CD4-positive, alpha-beta T cell treated with Interleukin-4 for 1 hour (primary cell): Measurements from ENCODE around the gene PKIB.
A peak's percentile ranks its signal among the peaks of the same experiment; 100 is the strongest.

Experiments used
- DNase-seq, 2 donors: peaks; one replicate each; pipeline ENCODE4 v3.0.0-alpha.2; 2020 to 2022

Gene PKIB

DNA sequence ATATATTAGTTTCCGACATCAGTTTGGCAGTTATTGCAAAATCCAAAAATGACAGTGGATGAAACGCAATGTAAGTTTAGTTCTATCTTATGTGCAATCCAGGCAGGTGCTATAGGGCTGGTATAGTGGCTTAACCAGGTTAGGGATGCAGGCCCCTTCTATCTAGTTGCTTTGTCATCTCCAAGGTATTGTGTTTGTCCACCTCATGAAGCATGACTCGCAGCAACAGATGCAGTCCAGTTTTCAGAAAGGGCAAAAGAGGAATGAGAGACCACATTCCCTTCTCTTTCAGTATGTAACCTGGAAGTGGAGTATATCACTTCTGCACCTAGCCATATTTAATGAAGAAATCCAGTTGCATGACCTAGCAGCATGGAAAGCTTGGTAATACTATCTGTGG, 59.7 kb downstream of the PKIB start:
- no peak for DNase-seq

DNA sequence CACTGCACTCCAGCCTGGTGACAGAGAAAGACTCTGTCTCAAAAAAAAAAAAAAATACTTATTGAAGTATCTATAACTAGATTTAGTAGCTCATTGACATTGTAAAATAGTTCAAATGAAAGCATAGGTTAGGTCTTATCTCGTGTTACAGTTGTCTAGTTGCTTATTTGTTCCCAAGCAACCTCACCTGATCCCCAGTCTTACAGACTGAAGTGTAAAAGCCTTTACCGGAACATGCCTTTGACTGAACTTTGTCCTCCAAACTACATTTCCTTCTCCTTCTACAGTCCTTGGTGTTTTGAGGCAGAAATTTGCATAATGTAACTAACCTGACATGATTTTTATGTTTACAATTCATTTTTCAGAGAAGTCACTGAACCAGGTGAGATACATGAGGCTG, 61.0 kb downstream of the PKIB start:
- DNase-seq = no peak

DNA sequence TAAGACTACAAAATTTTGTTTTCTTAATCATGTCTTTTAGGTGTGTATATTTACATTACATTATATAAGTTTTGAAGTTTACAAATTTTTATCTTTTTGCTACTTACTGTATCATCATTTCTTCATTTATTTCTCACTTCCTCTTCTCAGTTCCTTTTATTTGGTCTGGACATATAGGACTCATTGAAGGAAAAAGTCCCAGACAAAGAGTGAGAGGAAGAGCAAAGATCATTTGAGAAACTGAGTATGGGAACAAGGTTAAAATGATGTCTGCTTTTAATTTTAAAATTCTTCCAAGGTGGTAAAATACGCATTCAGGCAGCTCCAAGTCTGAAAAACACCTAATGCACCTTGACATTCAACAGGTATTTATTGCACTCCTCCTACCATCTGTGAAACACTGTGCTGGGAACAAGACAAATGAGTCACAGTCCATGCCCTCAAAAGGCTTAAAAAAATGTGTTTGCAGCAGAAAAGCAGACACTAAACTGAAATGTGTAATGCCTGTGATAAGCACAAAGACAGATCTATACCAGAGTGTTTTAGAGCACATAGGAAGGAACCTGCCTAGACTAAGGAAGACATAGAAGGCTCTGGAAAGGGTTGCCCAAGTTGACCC, 63.2 kb downstream of the PKIB start:
- no peak for DNase-seq

DNA sequence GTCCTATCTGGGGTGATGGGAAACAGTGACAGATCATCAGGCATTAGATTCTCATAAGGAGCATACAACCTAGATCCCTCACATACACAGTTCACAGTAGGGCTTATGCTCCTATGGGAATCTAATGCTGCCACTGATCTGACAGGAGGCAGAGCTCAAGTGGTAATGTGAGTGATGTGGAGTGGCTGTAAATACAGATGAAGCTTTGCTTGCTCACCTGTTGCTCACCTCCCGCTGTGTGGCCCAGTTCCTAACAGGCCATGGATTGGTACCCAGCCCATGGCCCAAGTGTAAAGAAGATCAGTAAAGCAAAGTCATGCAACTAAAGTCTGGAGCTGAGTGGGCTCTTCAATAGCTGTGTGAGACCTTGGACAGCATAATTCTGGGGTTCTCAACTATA, 65.9 kb downstream of the PKIB start:
- DNase-seq = no peak

DNA sequence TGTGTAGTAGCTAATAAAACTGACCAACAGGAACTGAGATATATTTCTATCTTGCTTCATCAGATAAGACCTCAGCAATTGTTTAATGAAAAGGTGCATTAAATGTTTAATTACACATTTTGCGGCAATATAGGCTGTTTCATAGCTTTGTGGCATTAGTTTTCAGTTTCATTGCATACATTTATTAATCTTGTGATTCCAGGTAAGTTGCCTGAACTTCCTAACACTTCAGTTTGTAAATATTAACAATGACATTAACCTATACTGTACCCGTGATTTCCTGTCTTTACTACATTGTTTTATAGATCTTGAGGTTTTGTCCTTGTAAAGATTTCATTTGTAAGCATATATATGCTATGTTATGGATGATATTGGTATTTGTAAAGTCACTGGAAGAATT, 66.5 kb downstream of the PKIB start:
- no peak for DNase-seq

DNA sequence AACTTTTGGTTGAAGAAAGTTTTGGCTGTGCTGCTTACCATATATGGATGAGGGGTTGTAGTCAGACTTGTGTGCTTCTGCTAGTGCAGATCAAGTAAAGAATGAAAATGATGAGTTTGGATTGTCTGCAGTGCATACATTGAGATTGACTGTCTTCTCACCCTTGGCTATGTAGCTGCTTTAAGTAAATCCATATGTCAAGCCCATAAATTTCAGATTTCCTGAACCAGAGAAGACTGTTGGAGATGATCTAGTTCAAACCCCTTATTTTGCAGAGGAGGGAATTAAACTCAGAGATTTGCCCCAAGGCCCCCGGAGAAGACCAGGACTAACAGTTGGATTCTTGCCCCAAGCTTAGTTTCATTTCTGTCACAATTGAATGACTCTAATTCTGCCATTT, 67.2 kb downstream of the PKIB start:
- DNase-seq = no peak

DNA sequence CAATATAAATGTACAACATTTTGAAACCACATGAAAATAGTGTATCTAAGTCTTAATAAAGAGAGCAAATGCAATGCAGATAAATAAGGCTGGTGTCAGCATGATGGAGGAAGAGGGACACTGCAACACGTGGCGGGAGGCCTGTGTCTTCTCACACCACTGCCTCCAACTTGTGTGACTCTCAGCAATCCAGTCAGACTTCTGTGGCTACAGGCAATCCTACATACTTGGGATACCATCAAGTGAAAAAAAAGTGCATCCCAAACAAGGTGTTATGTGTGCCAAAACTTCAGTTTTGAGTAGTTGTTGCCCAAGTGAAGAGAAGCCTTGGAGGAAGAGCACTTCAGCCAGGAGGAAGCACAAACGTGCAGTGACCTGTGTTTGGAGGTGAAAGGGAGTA, 68.6 kb downstream of the PKIB start:
- no peak for DNase-seq

DNA sequence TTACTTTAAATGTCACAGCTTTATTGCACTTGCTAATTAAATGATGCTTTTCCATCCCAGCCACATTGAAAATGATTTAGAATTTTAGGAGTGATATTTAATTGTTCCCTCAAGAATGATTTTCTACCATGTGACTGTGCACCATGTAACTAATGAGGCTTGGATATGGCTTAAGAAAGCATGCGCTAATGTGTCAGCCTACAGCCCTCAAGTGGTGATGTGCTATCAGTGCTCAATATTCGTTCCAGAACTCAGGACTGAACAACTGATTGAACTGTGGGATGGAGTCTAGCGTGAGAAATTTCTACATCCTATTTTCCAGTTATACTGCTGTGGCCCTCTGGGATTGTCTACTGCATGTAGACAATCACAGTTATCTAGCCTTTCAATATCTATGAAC, 71.5 kb downstream of the PKIB start:
- DNase-seq = no peak

DNA sequence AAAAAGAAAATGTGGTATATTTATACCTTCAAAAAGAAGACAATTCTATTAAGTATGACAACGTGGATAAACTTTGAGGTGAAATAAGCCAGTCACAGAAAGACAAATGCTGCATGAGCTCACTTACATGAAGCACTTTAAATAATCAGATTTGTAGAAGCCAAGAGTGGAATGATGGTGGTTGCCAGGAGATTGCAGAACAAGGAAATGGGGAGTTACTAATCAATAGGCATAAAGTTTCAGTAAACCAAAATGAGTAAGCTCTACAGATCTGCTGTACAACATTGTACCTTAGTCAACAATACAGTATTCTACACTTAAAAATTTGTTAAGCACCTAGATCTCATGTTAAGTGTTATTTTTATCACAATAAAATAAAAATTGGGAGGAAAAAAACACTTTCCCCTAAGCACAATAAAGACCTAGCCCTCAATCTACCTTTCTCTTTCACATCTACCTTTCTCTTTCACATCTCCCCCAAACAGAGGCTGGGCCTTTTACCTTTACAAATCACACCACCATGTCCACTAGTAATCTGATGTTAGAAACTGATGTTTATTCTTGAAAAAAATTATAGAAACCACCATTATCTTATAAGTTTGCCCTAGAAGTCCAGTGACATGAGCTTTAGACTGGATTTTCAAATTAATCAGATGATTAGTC, 73.9 kb downstream of the PKIB start:
- no peak for DNase-seq

DNA sequence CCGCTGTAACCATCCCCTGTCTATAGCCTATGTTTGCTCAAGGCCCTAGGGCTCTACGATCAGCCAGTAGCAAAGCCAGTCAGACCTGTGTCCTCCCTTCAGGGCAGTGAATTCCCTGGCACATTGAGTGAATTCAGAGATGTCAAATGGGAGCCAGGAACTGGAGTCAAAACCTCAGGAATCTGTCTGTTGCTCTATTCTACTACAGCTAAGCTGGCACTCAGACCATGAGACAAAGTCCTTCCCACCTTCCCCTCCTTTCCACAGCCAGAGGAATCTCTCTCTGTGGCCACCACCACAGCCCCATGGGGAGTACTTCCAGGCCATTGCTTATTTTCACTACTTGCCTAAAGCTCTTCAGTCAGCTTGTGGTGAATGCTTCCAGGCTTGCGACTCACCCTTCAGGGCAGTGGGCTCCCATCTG, 82.0 kb downstream of the PKIB start:
- no peak for DNase-seq

DNA sequence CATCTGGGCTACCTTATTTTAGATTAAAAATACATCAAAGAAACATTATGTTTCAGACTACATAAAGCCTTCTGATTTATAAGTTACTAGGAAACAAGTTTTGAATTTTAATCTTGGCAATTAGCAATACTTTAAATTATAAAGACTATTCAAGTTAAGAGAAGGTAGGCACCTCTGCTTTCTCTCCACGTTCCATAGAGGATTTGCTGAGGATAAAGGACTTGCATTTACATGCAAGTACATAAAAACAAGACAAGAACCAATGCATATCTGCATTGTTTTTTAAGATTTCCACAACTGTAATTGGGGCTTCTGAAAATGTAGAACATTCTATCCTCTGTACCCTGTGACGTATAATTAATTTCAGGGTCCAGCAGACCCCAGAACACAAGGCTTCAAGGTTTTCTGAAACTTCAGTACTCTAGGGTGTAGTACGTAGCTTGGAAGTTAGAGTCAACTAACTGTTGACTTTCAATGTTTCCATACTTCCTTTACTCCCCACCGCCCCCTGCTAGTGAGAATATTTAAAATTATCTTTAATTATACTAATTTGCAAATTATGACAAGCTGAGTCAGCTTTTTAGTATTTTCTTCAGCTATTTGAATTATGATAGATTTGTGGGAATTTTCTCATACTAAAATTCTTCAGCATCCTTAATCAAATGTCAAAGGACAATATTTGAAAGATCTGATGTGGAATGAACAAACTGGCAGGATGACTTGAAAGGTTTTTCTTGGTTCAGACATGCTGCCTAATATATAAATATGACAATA, 82.8 kb downstream of the PKIB start:
- DNase-seq = no peak

DNA sequence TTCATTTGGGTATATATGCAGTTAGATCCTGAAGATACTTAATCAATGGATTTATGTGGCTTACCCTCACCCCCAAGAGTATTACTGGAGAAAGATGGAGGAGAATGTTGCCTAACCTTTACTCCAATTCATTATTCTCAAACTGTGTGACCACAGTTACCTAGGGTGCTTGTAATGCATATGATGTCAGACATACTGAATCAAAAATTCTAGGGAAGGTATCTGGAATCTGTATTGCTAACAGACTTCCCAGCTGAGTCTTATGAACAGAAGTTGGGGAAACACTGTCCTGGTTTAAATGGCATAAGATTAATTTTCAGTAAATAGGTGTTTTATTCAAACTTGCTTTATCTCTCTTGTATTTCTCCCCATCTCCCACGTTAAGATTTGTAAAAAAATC, 83.9 kb downstream of the PKIB start:
- DNase-seq = no peak

DNA sequence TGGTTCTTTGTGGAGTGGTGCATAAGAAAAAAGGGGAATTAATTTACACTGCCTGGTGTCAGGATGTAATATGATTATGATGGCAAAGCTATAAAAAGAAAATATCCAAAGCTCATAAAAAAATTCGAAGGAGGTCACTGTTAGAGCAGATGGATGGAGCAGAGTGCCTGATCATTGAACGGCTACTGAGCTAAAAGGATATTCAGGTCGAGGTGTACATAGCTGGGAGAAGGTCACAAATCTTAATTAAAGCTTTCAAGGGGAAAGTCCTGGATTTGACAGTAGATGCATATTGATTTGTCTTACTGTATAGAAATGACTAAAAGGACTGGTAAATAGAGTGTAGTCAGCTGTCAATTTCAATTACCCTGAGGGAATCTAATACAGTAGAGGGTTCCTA, 84.4 kb downstream of the PKIB start:
- no peak for DNase-seq

DNA sequence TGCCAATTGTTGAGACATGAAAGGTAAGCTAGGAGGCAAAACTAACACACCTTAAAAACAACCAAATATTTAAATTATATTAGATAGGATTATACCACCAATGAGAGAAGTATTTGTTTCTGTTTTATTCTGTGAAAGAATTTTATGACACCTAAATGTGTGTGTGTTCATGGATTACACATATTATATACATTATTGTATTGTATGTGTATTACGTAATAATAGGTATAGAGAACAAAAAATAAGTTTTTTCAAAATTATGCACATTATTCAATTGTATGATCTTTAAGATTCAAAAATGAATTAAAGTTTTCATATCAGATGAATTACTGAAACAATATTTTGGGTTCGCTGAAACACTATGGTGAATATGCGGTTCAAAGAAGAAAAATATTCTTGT, 85.0 kb downstream of the PKIB start:
- no peak for DNase-seq

DNA sequence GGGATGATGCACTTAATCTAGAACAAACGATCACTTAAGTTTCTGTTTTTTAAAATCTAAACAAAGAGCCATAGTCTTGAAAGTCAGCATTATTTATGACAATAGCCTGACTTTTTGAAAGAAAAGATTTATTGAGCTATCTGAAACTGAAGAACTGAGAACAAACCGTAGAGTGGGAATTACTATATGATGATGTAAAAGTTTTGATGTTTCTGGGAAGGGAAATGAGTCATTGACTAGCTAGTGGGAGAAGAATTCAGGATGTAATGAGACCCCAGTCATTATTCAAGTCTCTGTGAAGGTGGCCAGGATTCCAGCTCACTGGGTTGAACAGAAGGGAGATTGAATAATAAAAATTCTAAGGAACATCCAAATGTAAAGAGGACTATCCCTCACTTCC, 85.9 kb downstream of the PKIB start:
- no peak for DNase-seq

DNA sequence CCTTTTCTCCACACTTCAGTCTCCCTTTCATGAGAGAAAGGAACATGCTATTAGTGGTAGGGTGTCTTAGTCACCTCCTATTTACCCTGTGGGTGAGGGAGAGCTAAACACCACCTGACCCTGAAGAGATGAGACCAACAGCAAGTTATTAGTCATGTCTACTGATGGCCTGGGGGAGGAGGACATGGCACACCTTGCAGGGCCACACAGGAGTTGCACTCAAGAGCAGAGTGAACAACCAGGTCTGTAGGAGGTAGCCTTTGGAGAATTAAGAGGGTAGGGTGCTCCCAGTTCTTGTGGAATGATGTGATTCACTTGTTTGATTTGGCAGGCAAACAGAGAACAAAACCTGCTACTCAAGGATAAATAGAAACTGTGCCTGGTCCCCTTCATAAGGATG, 86.6 kb downstream of the PKIB start:
- no peak for DNase-seq

DNA sequence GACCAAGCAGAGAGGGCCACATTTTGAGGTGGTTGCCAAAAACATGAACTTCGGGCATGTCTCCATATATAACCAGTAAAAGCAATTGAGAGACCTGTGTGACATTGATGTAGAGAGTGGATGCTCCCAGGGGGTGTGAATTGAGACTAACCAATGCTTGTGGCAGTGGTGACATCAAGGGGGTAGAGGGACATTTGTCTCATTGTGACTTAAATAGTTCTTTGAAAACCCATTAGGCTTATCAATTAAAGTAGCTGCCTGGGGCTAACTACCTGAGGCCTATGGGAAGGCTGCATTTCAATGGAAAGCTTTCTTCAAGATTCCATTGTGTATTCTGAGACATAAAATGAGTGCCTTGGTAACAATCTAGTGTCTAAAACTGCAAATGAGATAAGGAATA, 87.3 kb downstream of the PKIB start:
- DNase-seq = no peak

DNA sequence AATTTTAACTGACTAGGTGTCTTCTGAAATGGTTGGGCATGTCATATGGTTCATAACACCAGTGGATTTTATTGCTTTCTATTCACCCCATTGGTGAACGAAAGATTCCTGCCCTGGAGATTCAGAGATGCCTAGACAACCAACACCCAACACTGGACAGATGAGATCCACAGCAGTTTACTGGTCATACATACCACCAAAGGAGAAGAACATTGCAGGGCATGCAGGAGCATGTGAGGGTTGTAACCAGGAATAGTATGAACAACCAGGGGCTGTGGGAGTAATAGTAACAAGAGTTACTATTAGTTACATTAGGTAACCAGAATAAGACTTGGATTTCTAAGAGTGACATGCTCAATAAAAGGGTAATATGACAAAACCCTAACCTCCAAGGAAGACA, 91.5 kb downstream of the PKIB start:
- DNase-seq = no peak

DNA sequence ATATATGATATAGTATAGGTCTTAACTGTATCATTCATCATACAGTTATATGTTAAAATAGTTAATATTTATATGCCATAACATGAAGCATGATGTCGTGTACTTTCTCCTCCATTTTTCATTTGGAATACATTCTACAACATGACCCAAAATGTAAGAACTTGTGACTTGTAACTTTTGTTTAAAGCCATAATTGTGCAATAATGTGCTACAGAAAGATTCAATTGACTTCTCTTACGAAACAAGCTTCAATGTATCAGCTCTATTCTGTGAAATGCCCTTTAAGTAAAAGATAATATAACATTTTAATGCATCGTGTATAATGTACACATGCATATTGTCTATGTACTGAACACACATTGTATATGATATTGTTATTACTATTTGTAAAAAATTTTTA, 92.6 kb downstream of the PKIB start:
- DNase-seq = no peak

DNA sequence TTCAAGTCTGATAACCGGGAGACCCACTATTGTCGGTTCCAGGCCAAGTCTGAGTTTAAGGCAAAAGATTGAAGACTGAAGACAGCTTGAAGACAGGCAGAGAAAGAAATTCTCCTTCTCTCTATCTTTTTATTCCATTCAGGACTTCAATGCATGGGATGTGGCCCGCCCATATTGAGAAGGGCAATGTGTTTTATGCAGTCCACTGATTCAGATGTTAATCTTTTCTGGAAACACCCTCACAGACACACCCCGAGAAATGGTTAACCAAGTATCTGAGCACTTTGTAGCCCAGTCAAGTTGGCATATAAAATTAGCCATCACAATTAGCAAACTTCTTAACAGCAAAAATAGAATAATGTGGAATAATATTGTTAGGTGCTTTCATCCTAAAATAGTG, 93.9 kb downstream of the PKIB start:
- no peak for DNase-seq

DNA sequence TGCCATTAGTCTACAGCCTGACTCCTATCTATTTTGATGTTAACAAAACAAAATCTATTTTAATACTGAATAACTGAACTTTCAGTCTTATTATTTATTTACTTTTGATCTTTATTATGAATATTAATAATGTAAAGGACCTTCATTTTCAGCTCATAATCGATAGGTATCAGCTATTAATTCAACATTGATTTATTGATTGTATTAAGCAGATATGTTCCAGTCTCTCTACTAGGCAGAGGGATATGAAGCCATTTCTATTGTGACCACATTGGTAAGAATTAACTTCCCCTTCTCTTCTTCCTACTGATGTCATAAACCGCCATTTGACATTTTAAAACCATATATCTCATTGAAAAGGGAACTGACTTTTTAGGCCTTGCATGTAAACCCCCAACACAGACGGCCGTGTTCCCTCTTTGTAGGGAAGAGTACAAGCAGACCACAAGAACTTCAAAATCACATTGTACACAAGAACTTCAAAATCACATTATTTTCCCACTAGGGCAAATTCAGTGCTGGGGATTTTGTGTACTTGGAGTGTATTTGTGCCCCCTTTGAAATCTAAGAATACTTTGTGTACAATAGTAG, 99.8 kb downstream of the PKIB start:
- peak; percentile 25 to 47 for DNase-seq

DNA sequence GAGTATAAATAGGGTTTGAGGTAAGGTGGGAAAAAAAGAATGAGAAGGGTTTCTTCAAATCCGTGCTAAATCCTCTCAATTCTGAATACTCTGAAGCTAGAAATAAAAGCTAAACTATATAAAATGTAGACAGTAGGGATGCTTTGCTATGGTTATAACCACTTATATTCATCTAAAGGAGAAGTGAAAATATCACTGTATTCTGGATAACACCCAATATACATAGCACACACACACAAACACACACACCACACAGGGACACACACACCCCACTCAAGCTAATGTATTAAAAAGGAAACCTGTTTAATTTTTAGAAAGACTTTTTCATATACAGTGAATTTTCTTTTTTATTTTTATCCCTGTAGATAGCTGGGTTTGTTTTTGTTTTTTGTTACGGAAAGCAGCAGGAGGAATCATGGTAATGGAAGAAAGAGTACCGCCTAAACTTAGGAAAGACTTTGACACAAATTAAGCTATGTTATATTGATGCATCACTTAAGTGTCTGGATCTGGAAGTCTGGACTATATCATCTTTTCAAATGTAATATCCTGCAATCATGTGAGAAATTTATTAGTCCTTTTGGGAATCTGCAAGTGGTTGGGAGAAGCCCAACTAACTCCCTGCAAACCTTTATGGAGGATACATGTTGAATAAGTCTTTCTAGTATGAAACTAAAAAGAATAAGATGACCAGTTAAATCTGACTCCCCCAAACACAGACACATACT, 100.9 kb downstream of the PKIB start:
- no peak for DNase-seq

DNA sequence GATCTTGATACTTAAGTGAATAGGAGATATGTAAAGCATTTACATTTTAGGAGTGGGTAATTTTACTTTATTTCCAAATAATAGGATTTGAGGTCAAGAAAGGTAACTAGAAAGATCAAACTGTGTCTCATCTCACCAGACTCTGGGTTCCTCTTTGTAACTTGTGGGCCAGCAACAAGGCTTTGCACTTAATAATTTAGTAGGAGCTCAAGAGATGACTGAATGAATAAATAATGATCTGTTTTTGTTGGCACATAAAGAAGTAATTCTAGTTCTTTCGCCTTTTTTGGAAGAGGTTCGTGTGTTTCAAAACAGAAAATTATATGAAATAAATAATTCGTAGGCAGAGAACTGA, 101.9 kb downstream of the PKIB start:
- DNase-seq = no peak
